SU-DHL-6 (cell line): ENCODE measurements around the gene EREG.

Experiments
- CTCF ChIP-seq: fragments of 200-600 bp; sonication (generic); IDR thresholded peaks from one replicate; pipeline ENCODE4 v1.5.1; 2017; ENCODE audit warnings: antibody characterized with exemption, mild to moderate bottlenecking, low read length, moderate library complexity; ENCODE audit not compliant: insufficient read depth, poor library complexity, severe bottlenecking
- EZH2phosphoT487 ChIP-seq: fragments of 200-600 bp; sonication (generic), shearing (Covaris generic); conservative IDR thresholded peaks from 2 replicates; pipeline ENCODE4 v1.6.1; 2018; ENCODE audit warnings: mild to moderate bottlenecking, antibody characterized with exemption, low read length, moderate library complexity, mixed read lengths

- no peak for TF ChIP-seq CTCF
- no peak for TF ChIP-seq EZH2phosphoT487
These were observed 11.1 kb upstream of the EREG start for GRCh38 chr4:74353858-74354257.
